H9 (cell line): ENCODE measurements around the gene KRT13. TPM values are rescaled to one million over a fixed set of nuclear protein-coding genes. Genes with fewer than 3 reads are reported as not detected.

Source experiments
- DNase-seq: peaks from one replicate; pipeline ENCODE4 v3.0.0-alpha.2; 2017
- H2AFZ ChIP-seq: one replicate; pipeline ENCODE4 v1.6.1; 2013; ENCODE audit warnings: mild to moderate bottlenecking, low read length, control low read depth, moderate library complexity
- H2AK5ac ChIP-seq: 2 replicates; pipeline ENCODE4 v1.6.1; 2013; ENCODE audit warnings: low read length, control low read depth, mixed read lengths; ENCODE audit not compliant: insufficient read length
- H2BK120ac ChIP-seq: one replicate; pipeline ENCODE4 v1.6.1; 2013; ENCODE audit warnings: low read depth, mild to moderate bottlenecking, low read length, control low read depth, inconsistent platforms; ENCODE audit not compliant: poor library complexity, severe bottlenecking
- H2BK12ac ChIP-seq: 2 replicates; pipeline ENCODE4 v1.6.1; 2013; ENCODE audit warnings: low read length, control low read depth, mixed read lengths, low read depth; ENCODE audit not compliant: insufficient read length
- H2BK15ac ChIP-seq: 2 replicates; pipeline ENCODE4 v1.6.1; 2013; ENCODE audit warnings: low read depth, low read length, control low read depth
- H2BK20ac ChIP-seq: one replicate; pipeline ENCODE4 v1.6.1; 2013; ENCODE audit warnings: low read depth, mild to moderate bottlenecking, low read length, control low read depth, inconsistent platforms; ENCODE audit not compliant: poor library complexity, severe bottlenecking
- H2BK5ac ChIP-seq: 2 replicates; pipeline ENCODE4 v1.6.1; 2013; ENCODE audit warnings: low read length, control low read depth, mixed read lengths; ENCODE audit not compliant: insufficient read length
- H3K14ac ChIP-seq: 2 replicates; pipeline ENCODE4 v1.6.1; 2013; ENCODE audit warnings: low read length, control low read depth; ENCODE audit not compliant: insufficient read depth
- H3K18ac ChIP-seq: 2 replicates; pipeline ENCODE4 v1.6.1; 2013; ENCODE audit warnings: low read depth, mild to moderate bottlenecking, mixed read lengths, low read length, control low read depth; ENCODE audit not compliant: insufficient read length
- H3K23ac ChIP-seq: 2 replicates; pipeline ENCODE4 v1.6.1; 2013; ENCODE audit warnings: low read length, control low read depth, mixed read lengths, low read depth; ENCODE audit not compliant: insufficient read length
- H3K23me2 ChIP-seq: 2 replicates; pipeline ENCODE4 v1.6.1; 2013; ENCODE audit warnings: low read depth, mild to moderate bottlenecking, mixed read lengths, low read length, control low read depth; ENCODE audit not compliant: insufficient read length, poor library complexity, severe bottlenecking
- H3K27ac ChIP-seq: 2 replicates; pipeline ENCODE4 v1.5.1; 2013; ENCODE audit warnings: low read length, control low read depth, mixed read lengths, low read depth; ENCODE audit not compliant: insufficient read length
- H3K27me3 ChIP-seq: 2 replicates; pipeline ENCODE4 v1.6.1; 2013; ENCODE audit warnings: low read length, control low read depth, inconsistent platforms; ENCODE audit not compliant: insufficient read depth
- H3K4ac ChIP-seq: 2 replicates; pipeline ENCODE4 v1.6.1; 2013; ENCODE audit warnings: low read depth, mild to moderate bottlenecking, control low read depth, inconsistent platforms, low read length, moderate library complexity
- H3K4me1 ChIP-seq: 2 replicates; pipeline ENCODE4 v1.6.1; 2013; ENCODE audit warnings: low read length, control low read depth, inconsistent platforms; ENCODE audit not compliant: insufficient read depth
- H3K4me2 ChIP-seq: 2 replicates; pipeline ENCODE4 v1.6.1; 2013; ENCODE audit warnings: low read length, control low read depth, mixed read lengths; ENCODE audit not compliant: insufficient read length, insufficient read depth
- H3K56ac ChIP-seq: 2 replicates; pipeline ENCODE4 v1.6.1; 2013; ENCODE audit warnings: low read depth, mild to moderate bottlenecking, mixed read lengths, low read length, control low read depth; ENCODE audit not compliant: insufficient read length
- H3K79me1 ChIP-seq: 2 replicates; pipeline ENCODE4 v1.6.1; 2013; ENCODE audit warnings: low read depth, mild to moderate bottlenecking, moderate library complexity, low read length, control low read depth, inconsistent platforms; ENCODE audit not compliant: insufficient read depth, poor library complexity, severe bottlenecking
- H3K79me2 ChIP-seq: 2 replicates; pipeline ENCODE4 v1.6.1; 2013; ENCODE audit warnings: low read length, control low read depth, inconsistent platforms; ENCODE audit not compliant: insufficient read depth
- H3K9ac ChIP-seq: 2 replicates; pipeline ENCODE4 v1.6.1; 2013; ENCODE audit warnings: low read length, control low read depth, mixed read lengths; ENCODE audit not compliant: insufficient read length; ENCODE audit errors: extremely low read depth
- H3K9me3 ChIP-seq: one replicate; pipeline ENCODE4 v1.6.1; 2013; ENCODE audit warnings: low read depth, low read length, inconsistent platforms; ENCODE audit not compliant: control insufficient read depth
- H3T11ph ChIP-seq: one replicate; pipeline ENCODE4 v1.6.1; 2013; ENCODE audit warnings: mild to moderate bottlenecking, low read length, control low read depth, inconsistent platforms
- H4K20me1 ChIP-seq: one replicate; pipeline ENCODE4 v1.6.1; 2013; ENCODE audit not compliant: control insufficient read depth, insufficient read length, insufficient read depth
- H4K5ac ChIP-seq: 2 replicates; pipeline ENCODE4 v1.6.1; 2013; ENCODE audit warnings: low read depth, mild to moderate bottlenecking, mixed read lengths, low read length, control low read depth; ENCODE audit not compliant: insufficient read length
- H4K8ac ChIP-seq: replicated peaks from 2 replicates; pipeline ENCODE4 v1.6.1; 2013; ENCODE audit warnings: low read length, control low read depth, mixed read lengths, low read depth; ENCODE audit not compliant: insufficient read length
- H4K91ac ChIP-seq: 2 replicates; pipeline ENCODE4 v1.6.1; 2013; ENCODE audit warnings: low read depth, mild to moderate bottlenecking, moderate library complexity, mixed read lengths, low read length, control low read depth; ENCODE audit not compliant: insufficient read length
- H3K27ac Mint-ChIP-seq, 3 experiments: 2 replicates in 2 of 3; 3 replicates in 1 of 3; pipeline ENCODE4 v1.8.0; 2020 to 2021; ENCODE audit warnings: mixed read lengths in 3 of 3, mild to moderate bottlenecking in 1 of 3, moderate library complexity in 1 of 3
- H3K27me3 Mint-ChIP-seq: 2 replicates; pipeline ENCODE4 v1.8.0; 2021; ENCODE audit warnings: low read depth, mild to moderate bottlenecking, moderate library complexity, mixed read lengths
- H3K36me3 Mint-ChIP-seq, 3 experiments: 2 replicates in 2 of 3; 3 replicates in 1 of 3; pipeline ENCODE4 v1.8.0; 2020 to 2021; ENCODE audit warnings: low read depth in 3 of 3, mixed read lengths in 3 of 3; ENCODE audit not compliant: insufficient read depth in 1 of 3
- H3K4me1 Mint-ChIP-seq, 2 experiments: 2 replicates each; pipeline ENCODE4 v1.8.0; 2020; ENCODE audit warnings: mixed read lengths in 2 of 2
- H3K4me3 Mint-ChIP-seq, 2 experiments: 2 replicates in 1 of 2; 3 replicates in 1 of 2; pipeline ENCODE4 v1.8.0; 2020 to 2021; ENCODE audit warnings: mild to moderate bottlenecking in 2 of 2, mixed read lengths in 2 of 2, moderate library complexity in 1 of 2
- H3K9me3 Mint-ChIP-seq, 2 experiments: 2 replicates in 1 of 2; 3 replicates in 1 of 2; pipeline ENCODE4 v1.8.0; 2020; ENCODE audit warnings: mild to moderate bottlenecking in 2 of 2, mixed read lengths in 2 of 2, moderate library complexity in 1 of 2
- CTCF ChIP-seq: fragments of 200-600 bp; sonication (generic); conservative IDR thresholded peaks from 3 replicates; pipeline ENCODE4 v1.8.0; 2021; ENCODE audit warnings: antibody characterized with exemption, mild to moderate bottlenecking
- WGBS: extraction: QIAGEN DNeasy Blood & Tissue Kit; methylation state at CpG from one replicate; pipeline ENCODE4 v1.1.7; 2013; ENCODE audit warnings: missing lambda C conversion rate, low lambda C conversion rate, mixed read lengths; ENCODE audit not compliant: insufficient read length; ENCODE audit errors: extremely low coverage; 5-methylcytosine and 5-hydroxymethylcytosine counted together
- total RNA-seq: library from RNA; stranded (reverse); gene quantifications from 2 replicates; pipeline ENCODE4 v1.2.1, GENCODE V29; 2021

KRT13 gene
- total RNA-seq, 1 experiment from 2014 or later: not detected

DNA sequence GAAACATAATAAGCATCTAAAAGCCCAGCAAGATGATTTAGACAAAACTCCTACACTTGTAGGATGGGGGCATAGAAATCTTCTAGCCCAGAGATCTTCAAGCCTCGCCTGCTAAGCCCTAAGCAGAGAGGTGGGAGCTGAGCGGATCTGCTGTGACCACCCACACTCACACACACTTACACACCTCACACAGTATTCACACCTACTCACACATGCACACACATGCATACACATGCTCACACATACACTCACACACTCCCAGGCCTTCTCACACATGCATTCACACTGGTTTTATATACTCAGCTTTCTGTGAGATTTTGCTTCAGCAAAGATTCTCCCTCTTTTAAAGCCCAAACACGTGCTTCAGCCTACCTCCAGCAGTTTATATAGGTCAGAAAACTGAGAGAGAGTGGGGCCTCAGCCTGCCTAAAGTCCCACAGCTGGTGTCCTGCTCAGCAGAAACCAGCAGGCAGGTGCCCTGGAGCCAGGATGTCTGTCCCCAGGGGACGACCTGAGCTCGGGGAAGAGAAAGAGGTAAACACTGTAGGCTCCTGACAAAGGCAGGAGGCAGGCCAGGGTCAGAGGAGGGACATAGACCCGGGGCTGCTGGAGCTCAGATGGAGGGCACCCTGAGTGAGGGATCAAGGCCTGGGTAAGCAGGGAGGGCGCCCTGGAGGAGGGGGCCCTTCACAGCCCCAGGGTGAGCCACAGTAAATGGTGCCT is 34.7 kb upstream of the KRT13 start:
- Histone ChIP-seq H3K27ac (no peak overlapping the region), H3K56ac (no peak overlapping the region), H2BK5ac (no peak overlapping the region), H2BK15ac (no peak overlapping the region), H4K91ac (no peak overlapping the region), H4K5ac (no peak overlapping the region), H3K79me1 (no peaks in the 10 kb centered on the region), H3K27me3 (no peaks in the 10 kb centered on the region), H3K9ac (no peak overlapping the region), H3T11ph (no peak overlapping the region), H2AK5ac (no peak overlapping the region), H4K8ac (no peak overlapping the region), H4K20me1 (no peaks in the 10 kb centered on the region), H3K4me2 (no peak overlapping the region), H3K4me1 (peaks cover 2% of the 10 kb centered on the region; the same call in 1 of the 2 replicates), H3K23ac (no peak overlapping the region), H2BK12ac (no peak overlapping the region), H3K9me3 (no peaks in the 10 kb centered on the region), H3K4ac (no peak overlapping the region), H2AFZ (no peak overlapping the region), H2BK120ac (no peak overlapping the region), H3K18ac (no peak overlapping the region), H3K14ac (no peak overlapping the region), H3K23me2 (no peaks in the 10 kb centered on the region), H3K79me2 (no peaks in the 10 kb centered on the region), H2BK20ac (no peak overlapping the region)
- TF ChIP-seq CTCF: no peak
- DNase-seq: no peak
- Mint-ChIP-seq H3K27me3 (peaks cover 6% of the 10 kb centered on the region), H3K27ac (peak overlapping the region in 2 of 3 experiments; percentile 3 to 90; a peak in 1 of 7 replicates), H3K36me3 (no peaks in the 10 kb centered on the region), H3K4me1 (peaks cover 55 to 71% of the 10 kb centered on the region in 2 experiments), H3K9me3 (peaks cover 0 to 3% of the 10 kb centered on the region in 2 experiments; a peak in 2 of 5 replicates), H3K4me3 (no peak overlapping the region)
- no CpG with 5 or more reads among the region's 7 CpGs for WGBS
